ENCODE measurements around the gene TMC7. TPM values are rescaled to one million over a fixed set of nuclear protein-coding genes. Genes with fewer than 3 reads are reported as not detected.

TMC7 gene
- total and polyA plus RNA-seq, 2 of the 13 experiments (the other 11 are each of a cell fraction or from before 2014, with no cell fraction given), result 1.2 to 5.1 TPM

- TF ChIP-seq ZNF800 (CRISPR knock-in tag; IDR thresholded peaks at IDR 0.05) (no peak; the same call in 1 of the 2 replicates), KDM4B (CRISPR knock-in tag; IDR thresholded peaks at IDR 0.05) (peak; percentile 53; the same call in 1 of the 2 replicates), HOXD1 (CRISPR knock-in tag; IDR thresholded peaks at IDR 0.05) (peak; percentile 90; the same call in 1 of the 2 replicates), MAFF (IDR thresholded peaks at IDR 0.05; ENCODE audit: low read depth, low read length) (no peak), ZNF761 (CRISPR knock-in tag; conservative IDR thresholded peaks at IDR 0.05) (peak; percentile 95), FOSL2 (CRISPR knock-in tag; IDR thresholded peaks at IDR 0.05) (peak; percentile 72), SALL1 (CRISPR knock-in tag; IDR thresholded peaks at IDR 0.05) (peak; percentile 56; the same call in 1 of the 2 replicates), ELF4 (CRISPR knock-in tag; IDR thresholded peaks at IDR 0.05; ENCODE audit: borderline replicate concordance) (peak; percentile 95), RBAK (CRISPR knock-in tag; IDR thresholded peaks at IDR 0.05) (peak; percentile 68; the same call in 1 of the 2 replicates), NFATC3 (CRISPR knock-in tag; IDR thresholded peaks at IDR 0.05) (no peak), ZNF549 (CRISPR knock-in tag; IDR thresholded peaks at IDR 0.05) (no peak), ETV5 (CRISPR knock-in tag; IDR thresholded peaks at IDR 0.05; ENCODE audit: borderline replicate concordance) (peak; percentile 66; the same call in 1 of the 2 replicates), U2AF2 (IDR thresholded peaks at IDR 0.05; ENCODE audit: low read depth, low read length) (peak; percentile 31; the same call in 1 of the 2 replicates), ZNF629 (CRISPR knock-in tag; conservative IDR thresholded peaks at IDR 0.05) (peak; percentile 34; the same call in 1 of the 2 replicates), BRD4 (CRISPR knock-in tag; IDR thresholded peaks at IDR 0.05) (peak; percentile 70), ZMYM2 (CRISPR knock-in tag; IDR thresholded peaks at IDR 0.05) (no peak), ZFYVE20 (CRISPR knock-in tag; IDR thresholded peaks at IDR 0.05; ENCODE audit: borderline replicate concordance, low read depth) (no peak)
- TF ChIP-seq, protein P1, sequence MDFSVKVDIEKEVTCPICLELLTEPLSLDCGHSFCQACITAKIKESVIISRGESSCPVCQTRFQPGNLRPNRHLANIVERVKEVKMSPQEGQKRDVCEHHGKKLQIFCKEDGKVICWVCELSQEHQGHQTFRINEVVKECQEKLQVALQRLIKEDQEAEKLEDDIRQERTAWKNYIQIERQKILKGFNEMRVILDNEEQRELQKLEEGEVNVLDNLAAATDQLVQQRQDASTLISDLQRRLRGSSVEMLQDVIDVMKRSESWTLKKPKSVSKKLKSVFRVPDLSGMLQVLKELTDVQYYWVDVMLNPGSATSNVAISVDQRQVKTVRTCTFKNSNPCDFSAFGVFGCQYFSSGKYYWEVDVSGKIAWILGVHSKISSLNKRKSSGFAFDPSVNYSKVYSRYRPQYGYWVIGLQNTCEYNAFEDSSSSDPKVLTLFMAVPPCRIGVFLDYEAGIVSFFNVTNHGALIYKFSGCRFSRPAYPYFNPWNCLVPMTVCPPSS (IDR thresholded peaks at IDR 0.05), result no peak
- TF ChIP-seq, protein P2, sequence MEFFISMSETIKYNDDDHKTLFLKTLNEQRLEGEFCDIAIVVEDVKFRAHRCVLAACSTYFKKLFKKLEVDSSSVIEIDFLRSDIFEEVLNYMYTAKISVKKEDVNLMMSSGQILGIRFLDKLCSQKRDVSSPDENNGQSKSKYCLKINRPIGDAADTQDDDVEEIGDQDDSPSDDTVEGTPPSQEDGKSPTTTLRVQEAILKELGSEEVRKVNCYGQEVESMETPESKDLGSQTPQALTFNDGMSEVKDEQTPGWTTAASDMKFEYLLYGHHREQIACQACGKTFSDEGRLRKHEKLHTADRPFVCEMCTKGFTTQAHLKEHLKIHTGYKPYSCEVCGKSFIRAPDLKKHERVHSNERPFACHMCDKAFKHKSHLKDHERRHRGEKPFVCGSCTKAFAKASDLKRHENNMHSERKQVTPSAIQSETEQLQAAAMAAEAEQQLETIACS (CRISPR knock-in tag; IDR thresholded peaks at IDR 0.05), result peak; percentile 58
- TF ChIP-seq, protein P3, sequence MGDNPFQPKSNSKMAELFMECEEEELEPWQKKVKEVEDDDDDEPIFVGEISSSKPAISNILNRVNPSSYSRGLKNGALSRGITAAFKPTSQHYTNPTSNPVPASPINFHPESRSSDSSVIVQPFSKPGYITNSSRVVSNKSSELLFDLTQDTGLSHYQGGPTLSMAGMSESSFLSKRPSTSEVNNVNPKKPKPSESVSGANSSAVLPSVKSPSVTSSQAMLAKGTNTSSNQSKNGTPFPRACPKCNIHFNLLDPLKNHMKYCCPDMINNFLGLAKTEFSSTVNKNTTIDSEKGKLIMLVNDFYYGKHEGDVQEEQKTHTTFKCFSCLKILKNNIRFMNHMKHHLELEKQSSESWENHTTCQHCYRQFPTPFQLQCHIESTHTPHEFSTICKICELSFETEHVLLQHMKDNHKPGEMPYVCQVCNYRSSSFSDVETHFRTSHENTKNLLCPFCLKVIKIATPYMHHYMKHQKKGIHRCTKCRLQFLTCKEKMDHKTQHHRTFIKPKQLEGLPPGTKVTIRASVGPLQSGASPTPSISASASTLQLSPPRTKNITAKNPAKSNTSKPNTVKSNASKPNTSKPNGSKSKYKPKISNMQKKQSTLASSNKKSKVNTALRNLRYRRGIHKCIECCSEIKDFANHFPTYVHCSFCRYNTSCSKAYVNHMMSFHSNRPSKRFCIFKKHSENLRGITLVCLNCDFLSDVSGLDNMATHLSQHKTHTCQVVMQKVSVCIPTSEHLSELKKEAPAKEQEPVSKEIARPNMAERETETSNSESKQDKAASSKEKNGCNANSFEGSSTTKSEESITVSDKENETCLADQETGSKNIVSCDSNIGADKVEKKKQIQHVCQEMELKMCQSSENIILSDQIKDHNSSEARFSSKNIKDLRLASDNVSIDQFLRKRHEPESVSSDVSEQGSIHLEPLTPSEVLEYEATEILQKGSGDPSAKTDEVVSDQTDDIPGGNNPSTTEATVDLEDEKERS (CRISPR knock-in tag; IDR thresholded peaks at IDR 0.05), result peak; percentile 17; the same call in 1 of the 2 replicates
- TF ChIP-seq, protein P4, sequence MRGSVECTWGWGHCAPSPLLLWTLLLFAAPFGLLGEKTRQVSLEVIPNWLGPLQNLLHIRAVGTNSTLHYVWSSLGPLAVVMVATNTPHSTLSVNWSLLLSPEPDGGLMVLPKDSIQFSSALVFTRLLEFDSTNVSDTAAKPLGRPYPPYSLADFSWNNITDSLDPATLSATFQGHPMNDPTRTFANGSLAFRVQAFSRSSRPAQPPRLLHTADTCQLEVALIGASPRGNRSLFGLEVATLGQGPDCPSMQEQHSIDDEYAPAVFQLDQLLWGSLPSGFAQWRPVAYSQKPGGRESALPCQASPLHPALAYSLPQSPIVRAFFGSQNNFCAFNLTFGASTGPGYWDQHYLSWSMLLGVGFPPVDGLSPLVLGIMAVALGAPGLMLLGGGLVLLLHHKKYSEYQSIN (CRISPR knock-in tag; IDR thresholded peaks at IDR 0.05; ENCODE audit: borderline replicate concordance), result no peak
Measured at GRCh38 chr16:19067349-19068236, 83.9 kb downstream of the TMC7 start, which contains the start of gene COQ7 (continued).
